H9 (cell line): ENCODE data around the gene BRSK1. TPM values are rescaled to one million over a fixed set of nuclear protein-coding genes. Genes with fewer than 3 reads are reported as not detected.

Experiments used
- DNase-seq: peaks from one replicate; pipeline ENCODE4 v3.0.0-alpha.2; 2017
- H2AFZ ChIP-seq: one replicate; pipeline ENCODE4 v1.6.1; 2013; ENCODE audit warnings: mild to moderate bottlenecking, low read length, control low read depth, moderate library complexity
- H2AK5ac ChIP-seq: 2 replicates; pipeline ENCODE4 v1.6.1; 2013; ENCODE audit warnings: low read length, control low read depth, mixed read lengths; ENCODE audit not compliant: insufficient read length
- H2BK120ac ChIP-seq: one replicate; pipeline ENCODE4 v1.6.1; 2013; ENCODE audit warnings: low read depth, mild to moderate bottlenecking, low read length, control low read depth, inconsistent platforms; ENCODE audit not compliant: poor library complexity, severe bottlenecking
- H2BK12ac ChIP-seq: 2 replicates; pipeline ENCODE4 v1.6.1; 2013; ENCODE audit warnings: low read length, control low read depth, mixed read lengths, low read depth; ENCODE audit not compliant: insufficient read length
- H2BK15ac ChIP-seq: 2 replicates; pipeline ENCODE4 v1.6.1; 2013; ENCODE audit warnings: low read depth, low read length, control low read depth
- H2BK20ac ChIP-seq: one replicate; pipeline ENCODE4 v1.6.1; 2013; ENCODE audit warnings: low read depth, mild to moderate bottlenecking, low read length, control low read depth, inconsistent platforms; ENCODE audit not compliant: poor library complexity, severe bottlenecking
- H2BK5ac ChIP-seq: 2 replicates; pipeline ENCODE4 v1.6.1; 2013; ENCODE audit warnings: low read length, control low read depth, mixed read lengths; ENCODE audit not compliant: insufficient read length
- H3K14ac ChIP-seq: 2 replicates; pipeline ENCODE4 v1.6.1; 2013; ENCODE audit warnings: low read length, control low read depth; ENCODE audit not compliant: insufficient read depth
- H3K18ac ChIP-seq: 2 replicates; pipeline ENCODE4 v1.6.1; 2013; ENCODE audit warnings: low read depth, mild to moderate bottlenecking, mixed read lengths, low read length, control low read depth; ENCODE audit not compliant: insufficient read length
- H3K23ac ChIP-seq: 2 replicates; pipeline ENCODE4 v1.6.1; 2013; ENCODE audit warnings: low read length, control low read depth, mixed read lengths, low read depth; ENCODE audit not compliant: insufficient read length
- H3K23me2 ChIP-seq: 2 replicates; pipeline ENCODE4 v1.6.1; 2013; ENCODE audit warnings: low read depth, mild to moderate bottlenecking, mixed read lengths, low read length, control low read depth; ENCODE audit not compliant: insufficient read length, poor library complexity, severe bottlenecking
- H3K27ac ChIP-seq: 2 replicates; pipeline ENCODE4 v1.5.1; 2013; ENCODE audit warnings: low read length, control low read depth, mixed read lengths, low read depth; ENCODE audit not compliant: insufficient read length
- H3K27me3 ChIP-seq: 2 replicates; pipeline ENCODE4 v1.6.1; 2013; ENCODE audit warnings: low read length, control low read depth, inconsistent platforms; ENCODE audit not compliant: insufficient read depth
- H3K4ac ChIP-seq: 2 replicates; pipeline ENCODE4 v1.6.1; 2013; ENCODE audit warnings: low read depth, mild to moderate bottlenecking, control low read depth, inconsistent platforms, low read length, moderate library complexity
- H3K4me1 ChIP-seq: 2 replicates; pipeline ENCODE4 v1.6.1; 2013; ENCODE audit warnings: low read length, control low read depth, inconsistent platforms; ENCODE audit not compliant: insufficient read depth
- H3K4me2 ChIP-seq: 2 replicates; pipeline ENCODE4 v1.6.1; 2013; ENCODE audit warnings: low read length, control low read depth, mixed read lengths; ENCODE audit not compliant: insufficient read length, insufficient read depth
- H3K56ac ChIP-seq: 2 replicates; pipeline ENCODE4 v1.6.1; 2013; ENCODE audit warnings: low read depth, mild to moderate bottlenecking, mixed read lengths, low read length, control low read depth; ENCODE audit not compliant: insufficient read length
- H3K79me1 ChIP-seq: 2 replicates; pipeline ENCODE4 v1.6.1; 2013; ENCODE audit warnings: low read depth, mild to moderate bottlenecking, moderate library complexity, low read length, control low read depth, inconsistent platforms; ENCODE audit not compliant: insufficient read depth, poor library complexity, severe bottlenecking
- H3K79me2 ChIP-seq: 2 replicates; pipeline ENCODE4 v1.6.1; 2013; ENCODE audit warnings: low read length, control low read depth, inconsistent platforms; ENCODE audit not compliant: insufficient read depth
- H3K9ac ChIP-seq: 2 replicates; pipeline ENCODE4 v1.6.1; 2013; ENCODE audit warnings: low read length, control low read depth, mixed read lengths; ENCODE audit not compliant: insufficient read length; ENCODE audit errors: extremely low read depth
- H3K9me3 ChIP-seq: one replicate; pipeline ENCODE4 v1.6.1; 2013; ENCODE audit warnings: low read depth, low read length, inconsistent platforms; ENCODE audit not compliant: control insufficient read depth
- H3T11ph ChIP-seq: one replicate; pipeline ENCODE4 v1.6.1; 2013; ENCODE audit warnings: mild to moderate bottlenecking, low read length, control low read depth, inconsistent platforms
- H4K20me1 ChIP-seq: one replicate; pipeline ENCODE4 v1.6.1; 2013; ENCODE audit not compliant: control insufficient read depth, insufficient read length, insufficient read depth
- H4K5ac ChIP-seq: 2 replicates; pipeline ENCODE4 v1.6.1; 2013; ENCODE audit warnings: low read depth, mild to moderate bottlenecking, mixed read lengths, low read length, control low read depth; ENCODE audit not compliant: insufficient read length
- H4K8ac ChIP-seq: replicated peaks from 2 replicates; pipeline ENCODE4 v1.6.1; 2013; ENCODE audit warnings: low read length, control low read depth, mixed read lengths, low read depth; ENCODE audit not compliant: insufficient read length
- H4K91ac ChIP-seq: 2 replicates; pipeline ENCODE4 v1.6.1; 2013; ENCODE audit warnings: low read depth, mild to moderate bottlenecking, moderate library complexity, mixed read lengths, low read length, control low read depth; ENCODE audit not compliant: insufficient read length
- H3K27ac Mint-ChIP-seq, 3 experiments: 2 replicates in 2 of 3; 3 replicates in 1 of 3; pipeline ENCODE4 v1.8.0; 2020 to 2021; ENCODE audit warnings: mixed read lengths in 3 of 3, mild to moderate bottlenecking in 1 of 3, moderate library complexity in 1 of 3
- H3K27me3 Mint-ChIP-seq: 2 replicates; pipeline ENCODE4 v1.8.0; 2021; ENCODE audit warnings: low read depth, mild to moderate bottlenecking, moderate library complexity, mixed read lengths
- H3K36me3 Mint-ChIP-seq, 3 experiments: 2 replicates in 2 of 3; 3 replicates in 1 of 3; pipeline ENCODE4 v1.8.0; 2020 to 2021; ENCODE audit warnings: low read depth in 3 of 3, mixed read lengths in 3 of 3; ENCODE audit not compliant: insufficient read depth in 1 of 3
- H3K4me1 Mint-ChIP-seq, 2 experiments: 2 replicates each; pipeline ENCODE4 v1.8.0; 2020; ENCODE audit warnings: mixed read lengths in 2 of 2
- H3K4me3 Mint-ChIP-seq, 2 experiments: 2 replicates in 1 of 2; 3 replicates in 1 of 2; pipeline ENCODE4 v1.8.0; 2020 to 2021; ENCODE audit warnings: mild to moderate bottlenecking in 2 of 2, mixed read lengths in 2 of 2, moderate library complexity in 1 of 2
- H3K9me3 Mint-ChIP-seq, 2 experiments: 2 replicates in 1 of 2; 3 replicates in 1 of 2; pipeline ENCODE4 v1.8.0; 2020; ENCODE audit warnings: mild to moderate bottlenecking in 2 of 2, mixed read lengths in 2 of 2, moderate library complexity in 1 of 2
- WGBS: extraction: QIAGEN DNeasy Blood & Tissue Kit; methylation state at CpG from one replicate; pipeline ENCODE4 v1.1.7; 2013; ENCODE audit warnings: missing lambda C conversion rate, low lambda C conversion rate, mixed read lengths; ENCODE audit not compliant: insufficient read length; ENCODE audit errors: extremely low coverage; 5-methylcytosine and 5-hydroxymethylcytosine counted together
- total RNA-seq: library from RNA; stranded (reverse); gene quantifications from 2 replicates; pipeline ENCODE4 v1.2.1, GENCODE V29; 2021
- TF ChIP-seq, protein P1 (sequence below): fragments of 200-600 bp; sonication (generic); conservative IDR thresholded peaks from 3 replicates; pipeline ENCODE4 v1.8.0; 2021; ENCODE audit warnings: antibody characterized with exemption, mild to moderate bottlenecking

BRSK1 gene
- total RNA-seq, 1 experiment from 2014 or later: 43.5 TPM

DNA sequence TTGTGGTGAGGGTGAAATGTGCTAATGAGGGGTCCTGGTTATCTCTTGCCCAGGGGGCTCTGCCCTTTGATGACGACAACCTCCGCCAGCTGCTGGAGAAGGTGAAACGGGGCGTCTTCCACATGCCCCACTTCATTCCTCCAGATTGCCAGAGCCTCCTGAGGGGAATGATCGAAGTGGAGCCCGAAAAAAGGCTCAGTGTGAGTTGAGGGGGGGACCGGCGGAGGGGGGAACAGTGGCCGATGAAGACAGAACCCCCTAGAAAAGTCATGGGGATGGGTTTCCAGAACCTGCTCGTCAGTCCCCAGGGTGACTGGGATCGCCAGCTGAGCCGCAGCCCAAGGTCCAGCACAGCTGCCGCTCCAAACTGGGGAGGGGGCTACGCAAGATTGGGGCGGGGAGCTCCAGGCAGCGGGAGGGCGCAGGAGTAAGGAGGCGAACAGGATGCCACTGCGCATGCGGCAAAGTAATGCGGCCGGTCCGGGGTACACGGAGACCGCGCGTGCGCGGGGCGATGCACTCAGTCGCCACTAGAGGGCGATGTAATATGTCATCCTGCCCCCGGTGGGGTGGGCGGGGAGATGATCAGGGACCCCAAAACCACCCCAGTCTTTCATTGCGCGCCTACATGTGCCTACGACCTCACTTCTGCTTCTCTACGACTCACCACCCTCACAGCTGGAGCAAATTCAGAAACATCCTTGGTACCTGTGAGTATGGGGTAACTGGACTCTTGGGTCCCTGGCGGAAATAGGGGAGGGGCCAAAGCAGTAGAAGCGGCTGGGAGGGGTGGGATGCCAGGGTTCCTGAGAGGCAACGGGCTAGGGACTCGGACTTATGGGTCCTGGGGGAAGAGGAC, 17.9 kb downstream of the BRSK1 start:
- no peak overlapping the region for H4K91ac ChIP-seq
- H3K79me1 ChIP-seq: no peaks in the 10 kb centered on the region
- no peak overlapping the region for H2AFZ ChIP-seq
- Mint-ChIP-seq H3K36me3 (peaks cover 36 to 65% (median 62%) of the 10 kb centered on the region in 3 experiments; a peak in 6 of 7 replicates), H3K27ac (peak overlapping the region in 2 of 3 experiments; percentile 79 to 84; a peak in 3 of 7 replicates), H3K4me1 (peaks cover 15 to 30% of the 10 kb centered on the region in 2 experiments), H3K9me3 (no peaks in the 10 kb centered on the region), H3K4me3 (peak overlapping the region; percentile 40 to 69), H3K27me3 (no peaks in the 10 kb centered on the region; the same call in 1 of the 2 replicates)
- H4K8ac ChIP-seq: no peak overlapping the region
- WGBS: no CpG with 5 or more reads among the region's 42 CpGs
- H2BK120ac ChIP-seq: no peak overlapping the region
- H4K5ac ChIP-seq: no peak overlapping the region
- no peak overlapping the region for H2BK20ac ChIP-seq
- no peaks in the 10 kb centered on the region for H3K27me3 ChIP-seq
- H3K14ac ChIP-seq: no peak overlapping the region
- H3K79me2 ChIP-seq: no peaks in the 10 kb centered on the region
- peak; percentile 88 for DNase-seq
- H3K18ac ChIP-seq: peak overlapping the region; percentile 19
- peak overlapping the region; percentile 25 for H3K4me2 ChIP-seq
- H3K27ac ChIP-seq: no peak overlapping the region
- H3K23me2 ChIP-seq: no peaks in the 10 kb centered on the region
- no peak overlapping the region for H2BK15ac ChIP-seq
- no peak overlapping the region for H3K4ac ChIP-seq
- no peak overlapping the region for H3T11ph ChIP-seq
- H2BK12ac ChIP-seq: no peak overlapping the region
- H2BK5ac ChIP-seq: no peak overlapping the region
- no peaks in the 10 kb centered on the region for H4K20me1 ChIP-seq
- H3K9ac ChIP-seq: no peak overlapping the region
- no peak overlapping the region for H3K23ac ChIP-seq
- no peak overlapping the region for H3K56ac ChIP-seq
- no peak overlapping the region for H2AK5ac ChIP-seq
- H3K9me3 ChIP-seq: no peaks in the 10 kb centered on the region
- peaks cover 3% of the 10 kb centered on the region; the same call in 1 of the 2 replicates for H3K4me1 ChIP-seq
- TF ChIP-seq, protein P1, sequence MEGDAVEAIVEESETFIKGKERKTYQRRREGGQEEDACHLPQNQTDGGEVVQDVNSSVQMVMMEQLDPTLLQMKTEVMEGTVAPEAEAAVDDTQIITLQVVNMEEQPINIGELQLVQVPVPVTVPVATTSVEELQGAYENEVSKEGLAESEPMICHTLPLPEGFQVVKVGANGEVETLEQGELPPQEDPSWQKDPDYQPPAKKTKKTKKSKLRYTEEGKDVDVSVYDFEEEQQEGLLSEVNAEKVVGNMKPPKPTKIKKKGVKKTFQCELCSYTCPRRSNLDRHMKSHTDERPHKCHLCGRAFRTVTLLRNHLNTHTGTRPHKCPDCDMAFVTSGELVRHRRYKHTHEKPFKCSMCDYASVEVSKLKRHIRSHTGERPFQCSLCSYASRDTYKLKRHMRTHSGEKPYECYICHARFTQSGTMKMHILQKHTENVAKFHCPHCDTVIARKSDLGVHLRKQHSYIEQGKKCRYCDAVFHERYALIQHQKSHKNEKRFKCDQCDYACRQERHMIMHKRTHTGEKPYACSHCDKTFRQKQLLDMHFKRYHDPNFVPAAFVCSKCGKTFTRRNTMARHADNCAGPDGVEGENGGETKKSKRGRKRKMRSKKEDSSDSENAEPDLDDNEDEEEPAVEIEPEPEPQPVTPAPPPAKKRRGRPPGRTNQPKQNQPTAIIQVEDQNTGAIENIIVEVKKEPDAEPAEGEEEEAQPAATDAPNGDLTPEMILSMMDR: peak; percentile 99
